OCI-LY3 (cell line): ENCODE results near the gene TEC.
A peak's percentile ranks its signal among the peaks of the same experiment; 100 is the strongest.
"Not testable (repeated sequence)": the region's sequence is repeated elsewhere in the genome, so short reads cannot be mapped to it uniquely, and the experiment has no call there.

Source experiments
- H2AFZ ChIP-seq: fragments of 200-600, 300-600 bp; shearing (Covaris generic); 2 replicates; pipeline ENCODE4 v1.6.0; 2014; ENCODE audit warnings: antibody characterized with exemption, low read depth, low read length
- H3K27ac ChIP-seq: fragments of 200-600, 300-600 bp; sonication (generic); 2 replicates; pipeline ENCODE4 v1.5.1; 2014; ENCODE audit warnings: mild to moderate bottlenecking, low read length, moderate library complexity, mixed read lengths
- H3K27me3 ChIP-seq: fragments of 200-600, 300-600 bp; sonication (generic); 2 replicates; pipeline ENCODE4 v1.6.1; 2014; ENCODE audit warnings: low read depth, low read length, mixed read lengths
- H3K36me3 ChIP-seq: fragments of 200-600, 300-600 bp; sonication (generic); replicated peaks from 2 replicates; pipeline ENCODE3; 2014; ENCODE audit warnings: low read depth, low read length, mixed read lengths
- H3K4me1 ChIP-seq: fragments of 300-600, 200-600 bp; sonication (generic); 2 replicates; pipeline ENCODE4 v1.6.1; 2014; ENCODE audit warnings: low read length, mixed read lengths
- H3K4me2 ChIP-seq: fragments of 200-600, 300-600 bp; sonication (generic); 2 replicates; pipeline ENCODE4 v1.6.1; 2014; ENCODE audit warnings: low read length, mixed read lengths
- H3K4me3 ChIP-seq: fragments of 300-600, 200-600 bp; sonication (generic); 2 replicates; pipeline ENCODE4 v1.5.1; 2014; ENCODE audit warnings: antibody characterized with exemption, mild to moderate bottlenecking, low read length, moderate library complexity
- H3K79me2 ChIP-seq: fragments of 300-600, 200-600 bp; shearing (Covaris generic); 2 replicates; pipeline ENCODE4 v1.6.1; 2014; ENCODE audit warnings: mild to moderate bottlenecking, low read length, mixed read lengths
- H3K9ac ChIP-seq: fragments of 300-600, 200-600 bp; shearing (Covaris generic); 2 replicates; pipeline ENCODE4 v1.6.0; 2014; ENCODE audit warnings: mild to moderate bottlenecking, low read length, moderate library complexity
- H3K9me3 ChIP-seq: fragments of 200-600, 300-600 bp; shearing (Covaris generic); 2 replicates; pipeline ENCODE4 v1.6.1; 2014; ENCODE audit warnings: low read length, mixed read lengths; ENCODE audit not compliant: insufficient read depth
- H4K20me1 ChIP-seq: fragments of 200-600, 300-600 bp; sonication (generic); 2 replicates; pipeline ENCODE4 v1.6.1; 2016; ENCODE audit warnings: low read length, mixed read lengths; ENCODE audit not compliant: insufficient read depth
- EZH2phosphoT487 ChIP-seq: fragments of 200-600 bp; shearing (Covaris generic); IDR thresholded peaks from 2 replicates; pipeline ENCODE4 v1.6.1; 2018; ENCODE audit warnings: antibody characterized with exemption, mixed run types, low read depth
- TF ChIP-seq, protein P1 (sequence below): fragments of 200-600, 300-600 bp; sonication (generic); IDR thresholded peaks from 2 replicates; pipeline ENCODE4 v1.5.1; 2014; ENCODE audit warnings: antibody characterized with exemption, low read length, low read depth

Gene TEC

DNA sequence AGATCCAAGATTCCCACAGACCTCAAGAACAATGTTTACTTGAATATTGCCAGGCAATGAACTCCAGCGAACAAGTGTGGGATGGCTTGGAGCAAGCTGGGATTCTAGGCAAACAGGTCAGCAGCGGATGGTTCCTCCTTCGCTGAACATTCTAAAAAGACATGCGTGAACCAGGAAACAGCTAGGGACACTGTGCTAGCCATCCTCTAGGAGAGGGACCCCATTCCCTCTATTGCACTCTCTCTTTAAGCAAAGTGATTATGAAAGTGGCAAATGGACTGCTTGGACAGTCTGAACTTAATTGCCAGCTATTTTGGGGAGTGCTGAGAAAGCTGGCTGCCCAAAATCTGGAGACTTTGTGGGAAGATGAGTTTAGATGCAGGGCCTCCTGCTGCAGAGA lies 29.9 kb upstream of the TEC start:
- H3K4me1 ChIP-seq = peaks cover 8% of the 10 kb centered on the region
- H2AFZ ChIP-seq = no peak overlapping the region
- no peaks in the 10 kb centered on the region for H3K79me2 ChIP-seq
- H4K20me1 ChIP-seq = no peaks in the 10 kb centered on the region
- H3K9ac ChIP-seq = no peak overlapping the region
- no peaks in the 10 kb centered on the region for H3K27me3 ChIP-seq
- no peak overlapping the region for H3K27ac ChIP-seq
- H3K4me2 ChIP-seq = no peak overlapping the region
- H3K4me3 ChIP-seq = no peak overlapping the region
- no peaks in the 10 kb centered on the region for H3K9me3 ChIP-seq
- no peaks in the 10 kb centered on the region for H3K36me3 ChIP-seq
- TF ChIP-seq, protein P1, sequence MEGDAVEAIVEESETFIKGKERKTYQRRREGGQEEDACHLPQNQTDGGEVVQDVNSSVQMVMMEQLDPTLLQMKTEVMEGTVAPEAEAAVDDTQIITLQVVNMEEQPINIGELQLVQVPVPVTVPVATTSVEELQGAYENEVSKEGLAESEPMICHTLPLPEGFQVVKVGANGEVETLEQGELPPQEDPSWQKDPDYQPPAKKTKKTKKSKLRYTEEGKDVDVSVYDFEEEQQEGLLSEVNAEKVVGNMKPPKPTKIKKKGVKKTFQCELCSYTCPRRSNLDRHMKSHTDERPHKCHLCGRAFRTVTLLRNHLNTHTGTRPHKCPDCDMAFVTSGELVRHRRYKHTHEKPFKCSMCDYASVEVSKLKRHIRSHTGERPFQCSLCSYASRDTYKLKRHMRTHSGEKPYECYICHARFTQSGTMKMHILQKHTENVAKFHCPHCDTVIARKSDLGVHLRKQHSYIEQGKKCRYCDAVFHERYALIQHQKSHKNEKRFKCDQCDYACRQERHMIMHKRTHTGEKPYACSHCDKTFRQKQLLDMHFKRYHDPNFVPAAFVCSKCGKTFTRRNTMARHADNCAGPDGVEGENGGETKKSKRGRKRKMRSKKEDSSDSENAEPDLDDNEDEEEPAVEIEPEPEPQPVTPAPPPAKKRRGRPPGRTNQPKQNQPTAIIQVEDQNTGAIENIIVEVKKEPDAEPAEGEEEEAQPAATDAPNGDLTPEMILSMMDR = no peak
- no peak for TF ChIP-seq EZH2phosphoT487

DNA sequence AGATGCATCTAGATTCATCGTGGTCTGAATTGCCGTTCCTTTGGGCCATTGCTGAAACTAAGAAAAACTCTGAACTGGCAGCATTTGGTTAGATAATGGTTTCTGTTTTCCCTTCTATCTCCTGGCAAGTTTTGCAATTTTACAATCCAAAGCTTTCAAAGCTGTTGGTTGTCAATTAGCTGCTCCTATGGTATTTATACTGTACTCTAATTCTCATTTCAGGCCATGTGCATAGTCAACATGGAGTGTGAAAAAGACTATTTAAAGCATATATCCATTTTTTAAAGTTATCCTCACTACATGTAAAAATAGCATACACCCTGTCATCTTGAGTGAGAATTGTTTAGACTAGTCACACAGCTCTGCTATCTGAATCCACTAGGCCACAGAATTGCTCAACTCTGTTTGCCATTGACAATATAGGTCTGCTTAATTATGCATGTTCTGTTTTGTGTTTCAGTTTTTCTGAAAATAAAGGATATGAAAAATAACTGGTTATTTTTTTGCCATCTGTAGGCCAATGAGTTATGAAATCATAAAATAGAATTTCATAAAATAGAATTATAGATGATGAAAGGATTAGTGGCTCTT lies 27.7 kb upstream of the TEC start:
- no peaks in the 10 kb centered on the region for H4K20me1 ChIP-seq

DNA sequence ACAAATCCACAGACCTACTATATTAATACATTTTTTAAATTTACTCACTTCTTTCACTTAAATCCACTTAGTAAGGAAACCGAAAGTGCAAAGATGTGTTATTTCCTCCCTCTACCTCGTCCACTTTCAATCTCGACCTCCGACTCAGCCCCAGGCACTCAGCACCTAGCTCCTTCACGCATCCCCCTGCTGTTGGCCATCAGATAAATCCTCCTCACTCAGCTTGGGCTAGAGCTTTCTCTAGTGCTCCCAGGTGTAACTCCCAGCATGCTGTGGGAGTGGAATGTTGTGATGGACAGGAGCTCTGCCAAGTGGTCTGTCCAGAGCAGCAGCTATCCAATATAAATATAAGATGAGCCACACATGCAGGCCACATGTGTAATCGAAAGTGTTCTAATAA lies 26.7 kb upstream of the TEC start:
- Histone ChIP-seq H3K9ac (no peak overlapping the region), H3K27ac (no peak overlapping the region), H3K27me3 (no peaks in the 10 kb centered on the region), H4K20me1 (no peaks in the 10 kb centered on the region), H3K9me3 (no peaks in the 10 kb centered on the region), H3K36me3 (no peaks in the 10 kb centered on the region), H3K4me3 (no peak overlapping the region), H3K4me1 (peaks cover 8% of the 10 kb centered on the region), H3K79me2 (no peaks in the 10 kb centered on the region), H2AFZ (no peak overlapping the region), H3K4me2 (peak overlapping the region; percentile 18)
- TF ChIP-seq, protein P1 = no peak
- TF ChIP-seq EZH2phosphoT487 = no peak

More for the DNA sequence above, 27.7 kb upstream of the TEC start:
- H3K27ac ChIP-seq = no peak overlapping the region
- no peak for TF ChIP-seq EZH2phosphoT487
- TF ChIP-seq, protein P1 = no peak
- no peaks in the 10 kb centered on the region for H3K79me2 ChIP-seq
- H3K36me3 ChIP-seq = no peaks in the 10 kb centered on the region
- no peak overlapping the region for H3K9ac ChIP-seq
- H2AFZ ChIP-seq = no peak overlapping the region
- H3K4me3 ChIP-seq = no peak overlapping the region
- no peak overlapping the region for H3K4me2 ChIP-seq
- H3K27me3 ChIP-seq = no peaks in the 10 kb centered on the region
- no peaks in the 10 kb centered on the region for H3K9me3 ChIP-seq
- H3K4me1 ChIP-seq = peaks cover 8% of the 10 kb centered on the region

DNA sequence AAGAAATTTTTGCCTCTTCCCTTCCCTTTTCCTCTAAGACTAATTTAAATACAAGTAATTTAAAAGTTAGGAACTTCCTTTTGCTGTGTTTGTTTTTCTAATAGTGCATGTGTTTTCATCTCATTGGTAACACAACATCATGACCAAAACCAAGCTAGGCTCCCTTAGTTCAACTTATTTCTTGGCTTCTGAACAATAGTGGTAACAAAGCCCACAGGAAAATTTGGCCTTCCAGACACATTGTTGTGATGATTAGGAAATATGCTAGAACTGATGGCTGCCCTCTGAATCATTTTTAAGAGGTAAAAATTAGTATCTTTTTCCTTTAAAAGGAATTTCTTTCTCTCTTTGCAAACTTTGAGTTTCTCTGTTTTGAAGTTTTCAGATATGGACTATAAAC lies 25.5 kb upstream of the TEC start:
- Histone ChIP-seq H3K4me3 (no peak overlapping the region), H3K27ac (no peak overlapping the region), H3K36me3 (no peaks in the 10 kb centered on the region), H3K4me2 (no peak overlapping the region), H3K79me2 (no peaks in the 10 kb centered on the region), H3K9me3 (no peaks in the 10 kb centered on the region), H2AFZ (no peak overlapping the region), H3K27me3 (no peaks in the 10 kb centered on the region), H3K4me1 (peaks cover 8% of the 10 kb centered on the region), H3K9ac (no peak overlapping the region), H4K20me1 (no peaks in the 10 kb centered on the region)
- TF ChIP-seq, protein P1 = no peak
- TF ChIP-seq EZH2phosphoT487 = no peak

DNA sequence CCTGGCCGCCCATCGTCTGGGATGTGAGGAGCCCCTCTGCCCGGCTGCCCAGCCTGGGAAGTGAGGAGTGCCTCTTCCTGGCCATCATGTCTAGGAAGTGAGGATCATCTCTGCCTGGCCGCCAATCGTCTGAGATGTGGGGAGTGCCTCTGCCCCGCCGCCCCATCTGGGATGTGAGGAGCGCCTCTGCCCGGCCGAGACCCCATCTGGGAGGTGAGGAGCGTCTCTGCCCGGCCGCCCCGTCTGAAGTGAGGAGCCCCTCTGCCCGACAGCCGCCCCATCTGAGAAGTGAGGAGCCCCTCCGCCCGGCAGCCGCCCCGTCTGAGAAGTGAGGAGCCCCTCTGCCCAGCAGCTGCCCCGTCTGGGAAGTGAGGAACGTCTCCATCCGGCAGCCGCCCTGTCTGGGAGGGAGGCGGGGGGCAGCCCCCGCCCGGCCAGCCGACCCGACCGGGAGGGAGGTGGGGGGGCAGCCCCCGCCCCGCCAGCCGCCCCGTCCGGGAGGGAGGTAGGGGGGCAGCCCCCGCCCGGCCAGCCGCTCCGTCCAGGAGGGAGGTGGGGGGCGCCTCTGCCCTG lies 22.7 kb upstream of the TEC start:
- H3K27ac ChIP-seq = not testable (repeated sequence)

More for the DNA sequence above, 22.7 kb upstream of the TEC start:
- H2AFZ ChIP-seq, H4K20me1 ChIP-seq, H3K4me1 ChIP-seq, H3K36me3 ChIP-seq, H3K9me3 ChIP-seq, H3K4me3 ChIP-seq, H3K4me2 ChIP-seq, H3K27me3 ChIP-seq, H3K9ac ChIP-seq, H3K79me2 ChIP-seq: not testable (repeated sequence)
